Skin epidermis (tissue), 12 donors: Measurements from ENCODE around the gene EIF4H.

Experiments
- H3K27ac ChIP-seq, 21 experiments: fragments of 200-600 bp; sonication (generic) in 11 of 21; one replicate each; pipeline ENCODE4 v1.5.0; 2020; ENCODE audit warnings: mild to moderate bottlenecking in 3 of 21, inconsistent platforms in 2 of 21, moderate library complexity in 2 of 21
- H3K4me3 ChIP-seq, 7 experiments: fragments of 200-600 bp; sonication (generic) in 2 of 7; one replicate each; pipeline ENCODE4 v1.5.0; 2020; ENCODE audit warnings: inconsistent platforms in 2 of 7, mild to moderate bottlenecking in 2 of 7, moderate library complexity in 1 of 7

EIF4H gene

GRCh38 chr7:74173491-74173865 lies 678 bp upstream of the EIF4H start:
- peak overlapping the region; percentile 54 to 93 (median 88) for H3K4me3 ChIP-seq
- peak overlapping the region; percentile 65 to 99 (median 96) for H3K27ac ChIP-seq

DNA sequence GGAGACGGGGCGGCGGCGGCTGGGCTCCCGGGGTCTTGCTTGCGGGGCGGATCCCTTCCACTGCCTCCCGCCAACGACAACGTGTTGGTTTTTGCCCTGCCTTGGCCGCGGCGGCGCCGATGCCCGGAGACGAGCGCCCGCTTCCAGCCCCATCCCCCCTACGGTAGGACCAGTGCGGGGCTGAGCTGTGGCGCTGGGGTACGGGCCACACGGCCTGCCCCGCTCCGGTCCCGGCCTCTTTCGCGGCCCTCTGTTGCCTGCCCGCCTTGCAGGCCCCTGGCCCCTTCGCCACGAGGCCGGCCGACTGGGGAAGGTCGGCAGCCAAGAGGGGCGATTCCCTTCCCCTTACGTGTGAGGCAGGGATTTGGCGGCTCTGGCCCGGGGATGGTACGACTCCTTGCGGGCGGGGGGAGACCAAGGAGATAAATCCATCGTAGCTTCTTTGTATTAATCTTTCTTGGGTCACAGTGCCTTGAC lies 488 bp downstream of the EIF4H start:
- Histone ChIP-seq H3K27ac (peak overlapping the region; percentile 88 to 99 (median 96)), H3K4me3 (peak overlapping the region; percentile 54 to 93 (median 88))

DNA sequence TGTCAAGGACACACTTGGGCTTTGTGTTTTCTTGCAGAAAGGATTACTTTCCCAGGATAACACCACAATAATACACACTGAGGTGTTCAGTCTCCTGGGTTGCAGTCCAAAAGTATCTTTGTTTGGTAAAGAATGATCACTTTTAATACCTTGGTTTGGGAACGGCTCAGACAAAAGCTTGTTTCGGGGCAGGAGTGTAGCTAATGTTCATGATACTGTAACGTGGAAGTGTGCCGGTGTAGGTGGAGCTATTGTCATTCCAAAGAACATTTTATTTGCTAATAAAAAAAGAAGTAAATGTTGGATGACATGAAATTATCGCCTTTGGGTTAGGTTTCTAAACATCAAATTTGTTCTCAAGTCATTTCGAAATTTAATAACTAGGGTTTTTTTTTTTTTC lies 1.2 kb downstream of the EIF4H start:
- Histone ChIP-seq H3K4me3 (peak overlapping the region; percentile 54 to 93 (median 88)), H3K27ac (peak overlapping the region in 19 of 21 experiments; percentile 88 to 99 (median 96))

- Histone ChIP-seq H3K4me3 (peak overlapping the region in 1 of 7 experiments; percentile 76), H3K27ac (peak overlapping the region in 9 of 21 experiments; percentile 0 to 42 (median 17))
Observed at GRCh38 chr7:74176555-74176954, 2.4 kb downstream of the EIF4H start.

GRCh38 chr7:74178632-74179031 lies 4.5 kb downstream of the EIF4H start:
- peak overlapping the region in 3 of 21 experiments; percentile 14 to 37 (median 30) for H3K27ac ChIP-seq
- H3K4me3 ChIP-seq, result no peak overlapping the region

DNA sequence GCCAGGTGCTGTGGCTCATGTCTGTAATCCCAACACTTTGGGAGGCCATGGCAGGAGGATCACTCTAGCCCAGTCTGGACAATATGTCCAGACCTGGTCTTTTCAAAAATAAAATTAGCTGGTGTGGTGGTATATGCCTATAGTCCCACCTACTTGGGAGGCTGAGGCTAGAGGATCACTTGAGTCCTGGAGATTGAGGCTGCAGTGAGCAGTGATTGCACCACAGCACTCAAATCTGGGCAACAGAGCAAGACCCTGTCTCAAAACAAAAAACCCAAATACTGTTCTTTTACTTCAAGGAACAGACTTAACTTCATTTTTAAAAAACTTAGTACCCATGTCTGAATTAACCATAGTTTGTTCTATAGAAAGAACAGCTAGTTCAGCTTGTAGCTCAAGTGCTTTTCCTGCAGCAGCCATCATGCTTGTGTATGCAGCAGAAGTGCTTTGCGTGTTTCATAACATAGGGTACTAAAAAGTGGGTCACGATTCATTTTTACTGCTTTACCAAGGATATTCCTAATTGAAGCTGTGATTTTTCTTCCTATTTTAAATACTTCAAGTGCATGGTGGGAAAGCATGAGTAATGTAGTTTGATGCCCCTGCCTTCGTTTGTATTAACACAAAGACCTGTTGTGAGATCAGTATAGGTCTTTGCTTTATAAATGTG lies 5.9 kb downstream of the EIF4H start:
- peak overlapping the region in 1 of 21 experiments; percentile 17 for H3K27ac ChIP-seq

DNA sequence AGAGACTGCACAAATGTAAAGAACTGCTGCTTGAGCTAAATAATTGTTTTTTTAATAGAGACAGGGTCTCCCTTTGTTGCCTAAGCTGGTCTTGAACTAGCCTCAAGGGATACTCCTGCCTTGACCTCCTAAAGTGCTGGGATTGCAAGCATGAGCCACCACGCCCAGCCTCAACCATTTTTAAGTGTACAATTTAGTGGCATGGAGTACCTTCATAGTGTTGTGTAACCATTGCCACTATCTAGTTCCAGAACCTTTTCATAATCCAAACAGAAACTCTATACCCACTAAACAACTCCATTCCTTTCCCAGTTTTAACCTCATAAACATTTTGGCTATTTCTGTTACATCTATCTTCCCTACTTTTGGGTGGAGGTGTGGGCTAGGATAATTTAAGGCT lies 6.7 kb downstream of the EIF4H start:
- Histone ChIP-seq H3K4me3 (no peak overlapping the region), H3K27ac (no peak overlapping the region)

More for the DNA sequence above, 5.9 kb downstream of the EIF4H start:
- H3K4me3 ChIP-seq, result no peak overlapping the region

GRCh38 chr7:74181821-74182220 lies 7.7 kb downstream of the EIF4H start:
- Histone ChIP-seq H3K27ac (no peak overlapping the region), H3K4me3 (no peak overlapping the region)

DNA sequence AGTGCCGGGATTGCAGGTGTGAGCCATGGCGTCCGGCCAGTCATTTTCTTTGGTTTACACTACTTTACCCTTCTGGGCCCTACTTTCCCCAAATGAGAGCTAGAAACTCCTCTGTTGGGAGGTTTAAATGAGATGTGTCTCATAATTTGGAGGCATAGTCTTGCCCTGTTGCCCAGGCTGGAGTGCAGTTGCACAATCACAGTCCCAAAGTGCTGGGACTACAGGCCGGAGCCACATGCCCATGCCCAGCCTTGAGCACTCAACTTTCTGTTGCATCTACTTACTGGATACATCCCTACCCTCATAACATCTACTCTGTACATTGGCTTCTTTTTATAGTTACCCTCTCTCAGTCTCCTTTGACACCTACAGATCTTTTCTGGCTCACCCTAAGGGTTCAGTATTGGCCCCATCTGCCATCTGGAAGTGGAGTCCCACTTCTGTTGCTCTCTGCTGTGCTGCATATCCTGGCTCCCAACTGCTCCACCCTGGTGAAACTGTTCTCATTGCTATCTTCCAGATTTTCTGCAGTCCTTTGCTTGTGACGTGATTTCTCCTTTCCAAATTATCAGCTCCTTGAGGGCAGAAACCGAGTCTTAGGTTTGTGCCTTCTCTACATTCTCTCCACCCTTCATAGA lies 8.4 kb downstream of the EIF4H start:
- H3K4me3 ChIP-seq, result no peak overlapping the region
- peak overlapping the region in 5 of 21 experiments; percentile 12 to 56 (median 38) for H3K27ac ChIP-seq

GRCh38 chr7:74183142-74183541 lies 9.0 kb downstream of the EIF4H start:
- H3K27ac ChIP-seq, result peak overlapping the region in 6 of 21 experiments; percentile 2 to 56 (median 25)

GRCh38 chr7:74183653-74184450 lies 9.7 kb downstream of the EIF4H start:
- Histone ChIP-seq H3K27ac (peak overlapping the region in 1 of 21 experiments; percentile 38), H3K4me3 (no peak overlapping the region)

More at GRCh38 chr7:74183142-74183541, 9.0 kb downstream of the EIF4H start:
- H3K4me3 ChIP-seq, result no peak overlapping the region

GRCh38 chr7:74185016-74185415 lies 10.9 kb downstream of the EIF4H start:
- H3K27ac ChIP-seq, result peak overlapping the region in 2 of 21 experiments; percentile 9 to 39
- no peak overlapping the region for H3K4me3 ChIP-seq

GRCh38 chr7:74185636-74186035 lies 11.5 kb downstream of the EIF4H start:
- H3K27ac ChIP-seq, result peak overlapping the region in 3 of 21 experiments; percentile 9 to 37 (median 21)
- no peak overlapping the region for H3K4me3 ChIP-seq

DNA sequence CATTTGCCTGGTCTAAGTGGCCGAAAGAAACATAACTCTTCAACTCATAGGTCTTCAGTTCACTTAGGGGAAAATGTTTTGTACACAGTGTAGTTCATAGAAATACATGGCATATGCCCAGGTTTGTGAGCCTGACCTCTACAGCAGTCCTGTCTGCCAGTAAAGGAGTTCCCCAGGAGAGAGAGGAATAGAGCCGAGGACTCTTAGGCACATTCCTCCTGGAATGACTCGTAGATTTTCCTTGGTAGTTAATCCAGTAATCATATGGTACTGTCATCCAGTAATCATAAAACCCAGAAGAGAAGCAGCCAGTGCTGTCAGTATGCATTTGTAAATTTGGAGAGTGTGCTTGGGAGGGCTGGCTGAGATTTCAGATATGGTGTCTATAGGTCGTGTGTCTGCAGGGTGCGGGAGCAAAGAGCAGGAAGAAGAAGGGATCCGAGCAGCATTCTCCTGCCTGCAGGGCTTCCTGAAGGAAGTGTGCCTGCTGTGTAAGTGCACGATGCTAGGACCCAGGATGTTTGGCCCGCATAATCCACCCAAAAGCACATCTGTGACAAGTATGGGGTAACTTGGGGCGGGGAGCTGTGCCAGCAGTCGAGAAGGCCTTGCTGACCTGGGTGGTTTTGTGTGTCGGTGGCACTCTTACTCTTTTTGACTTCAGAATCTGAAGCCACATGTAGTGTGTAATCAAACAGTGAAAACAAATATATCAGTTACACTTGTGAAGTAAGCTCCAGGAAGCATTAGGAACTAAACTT lies 13.9 kb downstream of the EIF4H start:
- H3K27ac ChIP-seq, result no peak overlapping the region
- H3K4me3 ChIP-seq, result no peak overlapping the region

- no peak overlapping the region for H3K27ac ChIP-seq
- H3K4me3 ChIP-seq, result no peak overlapping the region
Observed at GRCh38 chr7:74190259-74190658, 16.1 kb downstream of the EIF4H start.

GRCh38 chr7:74191231-74191630 lies 17.1 kb downstream of the EIF4H start:
- H3K27ac ChIP-seq, result no peak overlapping the region
- no peak overlapping the region for H3K4me3 ChIP-seq

DNA sequence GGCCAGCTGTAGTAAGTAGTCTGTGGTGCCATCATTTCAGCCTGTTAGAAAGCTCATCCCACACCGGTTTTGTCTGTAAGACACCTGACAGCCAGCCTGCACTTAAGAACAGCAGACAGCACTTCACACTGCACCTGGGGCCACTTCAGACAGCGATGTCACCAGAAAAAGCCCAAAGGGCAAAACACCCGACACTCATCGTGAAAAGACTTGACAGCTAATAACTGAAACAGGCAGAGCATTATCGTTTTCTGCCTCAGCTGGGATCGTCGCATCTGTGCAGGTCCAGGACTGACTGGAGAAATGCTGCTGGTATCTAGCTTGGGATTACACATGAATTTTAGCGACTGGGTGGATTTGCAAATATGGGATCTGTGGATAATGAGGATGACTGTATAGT lies 18.9 kb downstream of the EIF4H start:
- Histone ChIP-seq H3K4me3 (no peak overlapping the region), H3K27ac (no peak overlapping the region)

GRCh38 chr7:74193913-74194312 lies 19.8 kb downstream of the EIF4H start:
- Histone ChIP-seq H3K4me3 (no peak overlapping the region), H3K27ac (no peak overlapping the region)

- no peak overlapping the region for H3K27ac ChIP-seq
- H3K4me3 ChIP-seq, result no peak overlapping the region
Observed at GRCh38 chr7:74194686-74195085, 20.5 kb downstream of the EIF4H start.
